Measurements from ENCODE around the gene SEMA4D.

DNA sequence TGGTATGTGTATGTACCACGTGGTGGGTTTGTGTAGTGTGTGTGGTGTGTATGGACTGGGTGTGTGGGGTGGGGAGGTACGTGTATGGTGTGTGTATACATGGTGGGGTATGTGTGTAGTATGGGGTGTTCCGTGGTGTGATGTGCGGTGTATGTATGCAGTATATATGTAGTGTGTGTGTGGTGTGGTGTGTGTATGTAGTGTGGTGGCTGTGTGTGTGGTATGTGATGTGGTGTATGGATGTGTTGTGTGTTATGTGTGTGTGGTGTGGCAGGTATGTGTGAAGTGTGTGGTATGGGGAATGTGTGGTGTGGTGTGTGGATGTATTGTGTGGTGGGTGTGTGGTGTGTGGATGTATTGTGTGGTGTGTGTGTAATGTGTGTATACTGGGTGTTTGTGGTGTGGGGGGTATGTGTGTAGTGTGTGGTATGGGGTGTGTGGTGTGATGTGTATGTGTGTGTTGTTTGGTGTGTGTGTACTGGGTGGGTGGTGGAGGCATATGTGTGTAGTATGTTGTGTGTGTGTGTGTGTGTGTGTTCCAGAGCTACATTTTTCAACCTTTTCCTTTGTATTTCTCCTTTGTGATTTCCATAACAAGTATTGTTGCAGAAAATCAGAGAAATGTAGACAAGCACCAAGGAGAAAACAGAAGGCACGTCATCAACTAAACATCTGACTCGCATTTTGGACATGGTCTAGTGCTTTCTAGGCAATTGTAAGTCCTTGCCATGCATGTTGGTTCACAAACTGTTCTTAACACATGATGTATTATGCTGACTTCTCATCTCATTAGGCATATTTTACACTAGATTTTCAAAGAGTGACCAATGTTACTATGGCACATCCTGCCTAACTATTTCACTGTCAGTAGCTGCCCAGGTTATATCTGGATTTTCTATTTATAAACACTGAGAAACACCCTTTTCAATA is 13.2 kb downstream of the SEMA4D start:
- TF ChIP-seq POLR2A (IDR thresholded peaks at IDR 0.05; ENCODE audit: insufficient read depth in 1 of 2, low read depth in 2 of 2, low read length in 2 of 2), result no peak
- TF ChIP-seq SNRNP70 (IDR thresholded peaks at IDR 0.05; ENCODE audit: low read depth, low read length), result no peak
